CD14-positive monocyte (primary cell): ENCODE data around the gene ZNF675. TPM values are rescaled to one million over a fixed set of nuclear protein-coding genes. Genes with fewer than 3 reads are reported as not detected.

Experiments
- DNase-seq, 3 donors: peaks; one replicate each; pipeline ENCODE4 v3.0.0-alpha.2; 2011 to 2022
- H2AFZ ChIP-seq: 2 replicates; pipeline ENCODE4 v1.6.0; 2012; ENCODE audit warnings: mild to moderate bottlenecking, low read depth, low read length, inconsistent platforms; ENCODE audit not compliant: insufficient read depth, poor library complexity, severe bottlenecking
- H3K27ac ChIP-seq, 2 donors: 1 replicate in 1 of 2; 2 replicates in 1 of 2; pipeline ENCODE4 v1.5.1; 2012 to 2013; ENCODE audit warnings: low read length in 2 of 2, control low read depth in 1 of 2, inconsistent platforms in 1 of 2, low read depth in 1 of 2, mild to moderate bottlenecking in 1 of 2
- H3K27me3 ChIP-seq, 2 donors: one replicate each; pipeline versions ENCODE4 v1.6.0 to v1.6.1; 2011 to 2013; ENCODE audit warnings: low read length in 2 of 2; ENCODE audit not compliant: control insufficient read depth in 2 of 2, insufficient read depth in 2 of 2
- H3K36me3 ChIP-seq, 2 donors: replicated peaks in 1 of 2; 1 replicate in 1 of 2; 2 replicates in 1 of 2; pipeline versions ENCODE4 v1.5.1 to v1.6.1; 2012 to 2013; ENCODE audit warnings: low read length in 2 of 2, control low read depth in 1 of 2, inconsistent platforms in 1 of 2, mild to moderate bottlenecking in 1 of 2; ENCODE audit not compliant: insufficient read depth in 2 of 2, control insufficient read depth in 1 of 2
- H3K4me1 ChIP-seq, 2 donors: 1 replicate in 1 of 2; 2 replicates in 1 of 2; pipeline versions ENCODE4 v1.5.1 to v1.6.1; 2012 to 2013; ENCODE audit warnings: low read length in 2 of 2, control low read depth in 1 of 2, inconsistent platforms in 1 of 2, mild to moderate bottlenecking in 1 of 2, moderate library complexity in 1 of 2; ENCODE audit not compliant: insufficient read depth in 2 of 2, control insufficient read depth in 1 of 2
- H3K4me2 ChIP-seq: replicated peaks from 2 replicates; pipeline ENCODE3; 2012; ENCODE audit warnings: low read length, moderate library complexity, mild to moderate bottlenecking; ENCODE audit not compliant: poor library complexity, severe bottlenecking; ENCODE audit errors: extremely low read depth
- H3K4me3 ChIP-seq, 3 experiments: fragments of 200-600 bp in 1 of 3; sonication (generic) in 1 of 3; replicated peaks in 1 of 3; 1 replicate in 2 of 3; 2 replicates in 1 of 3; pipeline ENCODE4 v1.5.1; 2011 to 2013; ENCODE audit warnings: low read length in 3 of 3, mild to moderate bottlenecking in 3 of 3, control low read depth in 2 of 3, low read depth in 2 of 3, inconsistent platforms in 1 of 3, moderate library complexity in 1 of 3
- H3K79me2 ChIP-seq: 2 replicates; pipeline ENCODE4 v1.6.0; 2012; ENCODE audit warnings: mild to moderate bottlenecking, control low read depth, inconsistent platforms, low read length, moderate library complexity; ENCODE audit not compliant: insufficient read depth
- H3K9ac ChIP-seq: 2 replicates; pipeline ENCODE4 v1.6.0; 2017; ENCODE audit warnings: low read length, mild to moderate bottlenecking; ENCODE audit not compliant: insufficient read depth, poor library complexity, severe bottlenecking
- H3K9me3 ChIP-seq, 2 donors: replicated peaks in 1 of 2; 1 replicate in 1 of 2; 2 replicates in 1 of 2; pipeline versions ENCODE4 v1.5.1 to v1.6.1; 2012 to 2013; ENCODE audit warnings: low read length in 2 of 2, control low read depth in 1 of 2; ENCODE audit not compliant: control insufficient read depth in 1 of 2, insufficient read depth in 1 of 2
- H4K20me1 ChIP-seq: 2 replicates; pipeline ENCODE4 v1.6.0; 2012; ENCODE audit warnings: mild to moderate bottlenecking, low read length, control low read depth, moderate library complexity; ENCODE audit not compliant: insufficient read depth
- H3K27ac Mint-ChIP-seq, 7 donors: one replicate each; pipeline ENCODE4 v1.8.0; 2020; ENCODE audit warnings: mild to moderate bottlenecking in 7 of 7, mixed read lengths in 7 of 7, moderate library complexity in 6 of 7, inconsistent platforms in 2 of 7
- H3K27me3 Mint-ChIP-seq, 3 donors: one replicate each; pipeline ENCODE4 v1.8.0; 2021 to 2022; ENCODE audit warnings: low read depth in 3 of 3, mild to moderate bottlenecking in 3 of 3, mixed read lengths in 3 of 3, moderate library complexity in 3 of 3, inconsistent platforms in 1 of 3
- H3K36me3 Mint-ChIP-seq, 2 donors: one replicate each; pipeline ENCODE4 v1.8.0; 2020; ENCODE audit warnings: mixed read lengths in 2 of 2, inconsistent platforms in 1 of 2, mild to moderate bottlenecking in 1 of 2
- H3K4me1 Mint-ChIP-seq: one replicate; pipeline ENCODE4 v1.8.0; 2020; ENCODE audit warnings: mild to moderate bottlenecking, mixed read lengths
- H3K4me3 Mint-ChIP-seq, 2 donors: one replicate each; pipeline ENCODE4 v1.8.0; 2020; ENCODE audit warnings: mild to moderate bottlenecking in 2 of 2, mixed read lengths in 2 of 2, moderate library complexity in 1 of 2
- H3K9me3 Mint-ChIP-seq, 7 donors: one replicate each; pipeline ENCODE4 v1.8.0; 2020 to 2022; ENCODE audit warnings: mixed read lengths in 7 of 7, mild to moderate bottlenecking in 6 of 7, moderate library complexity in 6 of 7, inconsistent platforms in 2 of 7
- CTCF ChIP-seq: fragments of 200-600 bp; IDR thresholded peaks from one replicate; pipeline ENCODE4 v1.8.0; 2022; ENCODE audit warnings: antibody characterized with exemption, mild to moderate bottlenecking
- WGBS: methylation state at CpG from one replicate; pipeline ENCODE4 v1.1.5; 2013; ENCODE audit warnings: missing lambda C conversion rate; ENCODE audit not compliant: insufficient coverage; 5-methylcytosine and 5-hydroxymethylcytosine counted together
- intact Hi-C, 2 donors: fragments of 100-400 bp; cut with micrococcal nuclease; formaldehyde crosslinking; loops; one replicate each; pipeline versions ENCODE4 v1.15.0 to v1.15.1; 2023
- polyA plus RNA-seq, 3 donors: library from polyadenylated mRNA; depleted of rRNA in 1 of 3; unstranded in 2 of 3; stranded (reverse) in 1 of 3; fragments of 300-500 nt in 2 of 3; fragments of >200 nt in 1 of 3; fragmentation: Illumina TruSeq in 2 of 3; gene quantifications; 1 replicate in 2 of 3; 2 replicates in 1 of 3; pipeline ENCODE4 v1.2.3, GENCODE V29; 2012 to 2021

The ZNF675 gene
- polyA plus RNA-seq, 3 donors, result 1.8 to 6.7 (median 5.3) TPM

- Histone ChIP-seq H3K9ac (no peak overlapping the region), H3K27ac (no peak overlapping the region), H3K9me3 (peaks cover 30 to 31% of the 10 kb centered on the region in 2 donors), H4K20me1 (no peaks in the 10 kb centered on the region), H3K4me2 (no peak overlapping the region), H3K79me2 (no peaks in the 10 kb centered on the region), H3K36me3 (no peaks in the 10 kb centered on the region), H3K27me3 (no peaks in the 10 kb centered on the region), H3K4me1 (no peaks in the 10 kb centered on the region), H3K4me3 (no peak overlapping the region), H2AFZ (no peak overlapping the region)
- Mint-ChIP-seq H3K36me3 (no peaks in the 10 kb centered on the region), H3K4me3 (no peak overlapping the region), H3K27ac (no peak overlapping the region), H3K4me1 (peaks cover 3% of the 10 kb centered on the region), H3K27me3 (peaks cover 2 to 11% (median 4%) of the 10 kb centered on the region in 3 donors), H3K9me3 (peaks cover 15 to 63% (median 50%) of the 10 kb centered on the region in 7 donors)
- WGBS, result 14% methylated on average over 5 of the region's 12 CpGs
- intact Hi-C loops, result no loop called here
- TF ChIP-seq CTCF, result no peak
- no peak for DNase-seq
These were observed 31.8 kb upstream of the ZNF675 start for GRCh38 chr19:23718802-23719201.

- H2AFZ ChIP-seq, result no peak overlapping the region
- H3K4me3 ChIP-seq, result no peak overlapping the region
- no peak overlapping the region for H3K27ac ChIP-seq
- no peaks in the 10 kb centered on the region for H4K20me1 ChIP-seq
- no peak overlapping the region for H3K27ac Mint-ChIP-seq
- intact Hi-C loops, result no loop called here
- H3K4me1 ChIP-seq, result no peaks in the 10 kb centered on the region
- peaks cover 15 to 65% (median 51%) of the 10 kb centered on the region in 7 donors for H3K9me3 Mint-ChIP-seq
- H3K4me1 Mint-ChIP-seq, result peaks cover 3% of the 10 kb centered on the region
- no peak overlapping the region for H3K4me3 Mint-ChIP-seq
- H3K27me3 ChIP-seq, result no peaks in the 10 kb centered on the region
- no peaks in the 10 kb centered on the region for H3K36me3 Mint-ChIP-seq
- H3K9ac ChIP-seq, result no peak overlapping the region
- no peaks in the 10 kb centered on the region for H3K36me3 ChIP-seq
- no peak for TF ChIP-seq CTCF
- H3K9me3 ChIP-seq, result peaks cover 23 to 34% of the 10 kb centered on the region in 2 donors
- H3K4me2 ChIP-seq, result no peak overlapping the region
- H3K79me2 ChIP-seq, result no peaks in the 10 kb centered on the region
- peaks cover 2 to 11% (median 4%) of the 10 kb centered on the region in 3 donors for H3K27me3 Mint-ChIP-seq
- DNase-seq, result no peak
These were observed 29.8 kb upstream of the ZNF675 start for GRCh38 chr19:23716792-23717191.
